ENCODE data around the gene TIMP2. TPM values are rescaled to one million over a fixed set of nuclear protein-coding genes. Genes with fewer than 3 reads are reported as not detected.

The TIMP2 gene
- total and polyA plus RNA-seq, 2 of the 13 experiments (the other 11 are each of a cell fraction or from before 2014, with no cell fraction given), result 3.8 to 8.5 TPM

DNA sequence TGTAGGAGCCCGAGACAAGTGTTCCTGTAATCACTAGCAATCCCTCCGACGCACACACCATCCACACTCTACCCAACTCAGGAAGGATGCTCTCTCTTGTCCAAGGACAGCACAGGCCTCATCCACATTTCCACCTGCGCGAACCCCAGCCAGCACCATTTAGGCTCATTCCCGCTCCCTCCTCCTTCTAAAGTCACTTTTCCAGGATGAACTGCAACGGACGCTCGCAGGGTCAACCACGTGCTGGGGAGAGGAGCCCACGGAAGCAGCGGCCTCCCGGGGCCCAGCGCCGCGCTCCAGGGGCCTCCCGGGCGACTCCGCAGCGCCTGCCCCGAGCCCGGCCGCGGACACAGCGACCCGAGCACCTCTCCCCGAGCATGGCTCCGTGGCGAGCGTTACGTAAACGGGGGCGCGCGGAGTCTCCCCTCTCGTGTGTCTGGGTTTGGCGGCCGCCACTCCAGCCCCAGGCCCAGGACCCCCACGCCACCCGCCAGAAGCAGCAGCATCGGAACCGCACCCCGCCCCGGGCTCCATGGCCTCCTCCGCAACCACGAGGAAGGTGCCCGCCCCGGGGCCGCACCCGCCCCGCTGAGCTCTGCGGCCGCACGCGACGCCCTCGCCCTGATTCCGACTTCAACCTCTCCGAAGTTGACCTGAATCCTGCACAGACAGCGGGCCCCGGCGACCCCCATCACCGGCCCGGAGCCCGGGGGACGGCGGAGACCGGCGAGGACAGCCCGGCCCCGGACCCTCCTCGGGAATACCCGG lies 85.2 kb downstream of the TIMP2 start (continued):
- TF ChIP-seq FOXC1 (CRISPR knock-in tag; IDR thresholded peaks at IDR 0.05; ENCODE audit: borderline replicate concordance), result peak; percentile 75
- 0 out of 2 replicates have a peak, but pooled peaks have one; percentile 24 for TF ChIP-seq KDM5A (IDR thresholded peaks at IDR 0.05; ENCODE audit: borderline replicate concordance, low read length)
- no peak for TF ChIP-seq EHMT2 (IDR thresholded peaks at IDR 0.05; ENCODE audit: borderline replicate concordance, low read depth, low read length)
- TF ChIP-seq ZNF234 (CRISPR knock-in tag; conservative IDR thresholded peaks at IDR 0.05), result 0 out of 2 replicates have a peak, but pooled peaks have one; percentile 75
- no peak for TF ChIP-seq NFKBIZ (CRISPR knock-in tag; IDR thresholded peaks at IDR 0.05)
- TF ChIP-seq NR2C2 (CRISPR knock-in tag; IDR thresholded peaks at IDR 0.05; ENCODE audit: borderline replicate concordance), result no peak
- no peak for TF ChIP-seq ZNF335 (CRISPR knock-in tag; IDR thresholded peaks at IDR 0.05)
- peak; percentile 70; the same call in 1 of the 2 replicates for TF ChIP-seq ZNF232 (CRISPR knock-in tag; IDR thresholded peaks at IDR 0.05; ENCODE audit: borderline replicate concordance)
- TF ChIP-seq MXD4 (CRISPR knock-in tag; IDR thresholded peaks at IDR 0.05), result peak; percentile 84; the same call in 1 of the 2 replicates
- peak; percentile 11; the same call in 1 of the 2 replicates for TF ChIP-seq RAD21 (CRISPR knock-in tag; IDR thresholded peaks at IDR 0.05)
- TF ChIP-seq, protein P1, sequence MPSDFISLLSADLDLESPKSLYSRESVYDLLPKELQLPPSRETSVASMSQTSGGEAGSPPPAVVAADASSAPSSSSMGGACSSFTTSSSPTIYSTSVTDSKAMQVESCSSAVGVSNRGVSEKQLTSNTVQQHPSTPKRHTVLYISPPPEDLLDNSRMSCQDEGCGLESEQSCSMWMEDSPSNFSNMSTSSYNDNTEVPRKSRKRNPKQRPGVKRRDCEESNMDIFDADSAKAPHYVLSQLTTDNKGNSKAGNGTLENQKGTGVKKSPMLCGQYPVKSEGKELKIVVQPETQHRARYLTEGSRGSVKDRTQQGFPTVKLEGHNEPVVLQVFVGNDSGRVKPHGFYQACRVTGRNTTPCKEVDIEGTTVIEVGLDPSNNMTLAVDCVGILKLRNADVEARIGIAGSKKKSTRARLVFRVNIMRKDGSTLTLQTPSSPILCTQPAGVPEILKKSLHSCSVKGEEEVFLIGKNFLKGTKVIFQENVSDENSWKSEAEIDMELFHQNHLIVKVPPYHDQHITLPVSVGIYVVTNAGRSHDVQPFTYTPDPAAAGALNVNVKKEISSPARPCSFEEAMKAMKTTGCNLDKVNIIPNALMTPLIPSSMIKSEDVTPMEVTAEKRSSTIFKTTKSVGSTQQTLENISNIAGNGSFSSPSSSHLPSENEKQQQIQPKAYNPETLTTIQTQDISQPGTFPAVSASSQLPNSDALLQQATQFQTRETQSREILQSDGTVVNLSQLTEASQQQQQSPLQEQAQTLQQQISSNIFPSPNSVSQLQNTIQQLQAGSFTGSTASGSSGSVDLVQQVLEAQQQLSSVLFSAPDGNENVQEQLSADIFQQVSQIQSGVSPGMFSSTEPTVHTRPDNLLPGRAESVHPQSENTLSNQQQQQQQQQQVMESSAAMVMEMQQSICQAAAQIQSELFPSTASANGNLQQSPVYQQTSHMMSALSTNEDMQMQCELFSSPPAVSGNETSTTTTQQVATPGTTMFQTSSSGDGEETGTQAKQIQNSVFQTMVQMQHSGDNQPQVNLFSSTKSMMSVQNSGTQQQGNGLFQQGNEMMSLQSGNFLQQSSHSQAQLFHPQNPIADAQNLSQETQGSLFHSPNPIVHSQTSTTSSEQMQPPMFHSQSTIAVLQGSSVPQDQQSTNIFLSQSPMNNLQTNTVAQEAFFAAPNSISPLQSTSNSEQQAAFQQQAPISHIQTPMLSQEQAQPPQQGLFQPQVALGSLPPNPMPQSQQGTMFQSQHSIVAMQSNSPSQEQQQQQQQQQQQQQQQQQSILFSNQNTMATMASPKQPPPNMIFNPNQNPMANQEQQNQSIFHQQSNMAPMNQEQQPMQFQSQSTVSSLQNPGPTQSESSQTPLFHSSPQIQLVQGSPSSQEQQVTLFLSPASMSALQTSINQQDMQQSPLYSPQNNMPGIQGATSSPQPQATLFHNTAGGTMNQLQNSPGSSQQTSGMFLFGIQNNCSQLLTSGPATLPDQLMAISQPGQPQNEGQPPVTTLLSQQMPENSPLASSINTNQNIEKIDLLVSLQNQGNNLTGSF (CRISPR knock-in tag; IDR thresholded peaks at IDR 0.05), result peak; percentile 29; the same call in 1 of the 2 replicates
- TF ChIP-seq CEBPG (CRISPR knock-in tag; IDR thresholded peaks at IDR 0.05), result no peak
- TF ChIP-seq, protein P2, sequence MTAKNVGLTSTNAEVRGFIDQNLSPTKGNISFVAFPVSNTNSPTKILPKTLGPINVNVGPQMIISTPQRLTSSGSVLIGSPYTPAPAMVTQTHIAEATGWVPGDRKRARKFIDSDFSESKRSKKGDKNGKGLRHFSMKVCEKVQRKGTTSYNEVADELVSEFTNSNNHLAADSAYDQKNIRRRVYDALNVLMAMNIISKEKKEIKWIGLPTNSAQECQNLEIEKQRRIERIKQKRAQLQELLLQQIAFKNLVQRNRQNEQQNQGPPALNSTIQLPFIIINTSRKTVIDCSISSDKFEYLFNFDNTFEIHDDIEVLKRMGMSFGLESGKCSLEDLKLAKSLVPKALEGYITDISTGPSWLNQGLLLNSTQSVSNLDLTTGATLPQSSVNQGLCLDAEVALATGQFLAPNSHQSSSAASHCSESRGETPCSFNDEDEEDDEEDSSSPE (CRISPR knock-in tag; IDR thresholded peaks at IDR 0.05), result no peak
- no peak for TF ChIP-seq PAX8 (CRISPR knock-in tag; IDR thresholded peaks at IDR 0.05; ENCODE audit: borderline replicate concordance)
- TF ChIP-seq, protein P3, sequence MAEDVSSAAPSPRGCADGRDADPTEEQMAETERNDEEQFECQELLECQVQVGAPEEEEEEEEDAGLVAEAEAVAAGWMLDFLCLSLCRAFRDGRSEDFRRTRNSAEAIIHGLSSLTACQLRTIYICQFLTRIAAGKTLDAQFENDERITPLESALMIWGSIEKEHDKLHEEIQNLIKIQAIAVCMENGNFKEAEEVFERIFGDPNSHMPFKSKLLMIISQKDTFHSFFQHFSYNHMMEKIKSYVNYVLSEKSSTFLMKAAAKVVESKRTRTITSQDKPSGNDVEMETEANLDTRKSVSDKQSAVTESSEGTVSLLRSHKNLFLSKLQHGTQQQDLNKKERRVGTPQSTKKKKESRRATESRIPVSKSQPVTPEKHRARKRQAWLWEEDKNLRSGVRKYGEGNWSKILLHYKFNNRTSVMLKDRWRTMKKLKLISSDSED (CRISPR knock-in tag; IDR thresholded peaks at IDR 0.05), result peak; percentile 60
- peak in 1 of 2 experiments; percentile 53; a peak in 1 of 4 replicates for TF ChIP-seq POLR2A (IDR thresholded peaks at IDR 0.05; ENCODE audit: insufficient read depth in 1 of 2, low read depth in 2 of 2, low read length in 2 of 2)
